Embryonic facial prominence (tissue), 1 donor: ENCODE data around the gene COX5B.
"Not testable (repeated sequence)": the region's sequence is repeated elsewhere in the genome, so short reads cannot be mapped to it uniquely, and the experiment has no call there.

Source experiments
- DNase-seq: peaks from one replicate; pipeline ENCODE4 v3.0.0-alpha.2; 2016; ENCODE audit errors: extremely low spot score

COX5B gene

DNA sequence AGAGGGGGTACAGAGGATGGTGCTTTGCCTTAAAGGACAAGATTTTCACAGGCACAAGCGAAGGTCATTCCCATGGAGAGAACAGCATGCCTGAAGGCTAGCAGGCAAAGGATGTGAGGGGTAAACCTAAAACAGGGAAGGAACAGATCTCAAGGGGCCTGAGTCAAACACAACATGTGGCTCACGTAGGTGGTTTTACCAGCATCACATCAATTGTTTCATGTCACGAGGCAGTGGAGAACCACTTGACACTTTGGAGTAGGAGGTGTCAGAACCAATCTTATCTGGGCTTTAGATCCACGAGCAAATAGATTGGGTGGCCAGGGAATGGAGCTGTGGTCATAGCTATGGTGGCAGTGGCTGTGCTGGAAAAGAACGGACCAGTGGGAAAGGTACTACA is 8.4 kb downstream of the COX5B start:
- DNase-seq, result no peak

DNA sequence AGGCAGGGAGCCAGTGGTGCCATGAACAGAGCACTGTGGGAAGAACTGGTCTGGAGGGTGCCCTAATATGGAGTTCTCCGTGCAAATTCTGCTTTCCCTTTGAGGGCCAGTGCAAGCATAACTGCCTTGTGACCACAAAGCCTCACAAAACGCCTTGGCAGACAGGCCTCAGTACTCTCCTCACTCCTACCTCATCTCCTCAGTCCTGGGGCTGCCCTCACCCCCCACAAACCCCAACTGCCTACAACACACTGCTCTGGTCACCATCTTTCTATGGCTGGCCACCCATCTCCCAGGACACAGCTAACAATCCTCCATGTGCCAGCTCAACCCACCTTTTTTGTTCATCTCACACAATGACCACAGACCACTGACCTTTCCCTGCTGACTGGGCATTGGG is 8.9 kb downstream of the COX5B start:
- no peak for DNase-seq

DNA sequence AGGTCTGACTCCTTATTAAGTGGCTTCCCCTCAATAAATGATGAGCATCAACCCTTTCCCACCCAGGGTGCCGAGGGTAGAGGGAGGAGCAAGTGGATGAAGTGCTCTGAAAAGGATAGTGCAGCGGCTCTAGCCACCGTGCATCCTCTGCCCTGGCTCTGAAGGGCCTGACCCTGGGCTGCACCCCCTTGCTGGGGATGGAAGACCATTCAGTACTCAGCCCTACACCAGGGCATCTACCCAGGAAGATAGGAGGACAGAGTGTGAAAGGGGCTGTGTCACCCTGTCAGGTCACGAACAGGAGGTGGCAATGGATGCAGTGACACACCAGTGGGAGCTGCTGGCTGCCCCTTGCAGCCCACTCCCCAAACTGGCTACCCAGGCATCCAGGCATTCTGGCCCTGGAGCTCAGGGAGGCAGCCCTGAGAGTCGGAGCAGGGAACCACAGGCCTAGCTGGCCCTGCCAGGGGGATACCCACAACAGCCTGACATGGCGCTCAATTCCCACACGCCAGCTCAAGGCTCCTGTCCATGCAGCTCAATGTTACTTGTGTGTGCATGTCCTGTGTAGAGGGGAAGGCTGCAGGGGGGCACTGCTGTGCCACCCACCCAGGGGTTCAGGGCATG is 10.4 kb downstream of the COX5B start:
- DNase-seq, result no peak

DNA sequence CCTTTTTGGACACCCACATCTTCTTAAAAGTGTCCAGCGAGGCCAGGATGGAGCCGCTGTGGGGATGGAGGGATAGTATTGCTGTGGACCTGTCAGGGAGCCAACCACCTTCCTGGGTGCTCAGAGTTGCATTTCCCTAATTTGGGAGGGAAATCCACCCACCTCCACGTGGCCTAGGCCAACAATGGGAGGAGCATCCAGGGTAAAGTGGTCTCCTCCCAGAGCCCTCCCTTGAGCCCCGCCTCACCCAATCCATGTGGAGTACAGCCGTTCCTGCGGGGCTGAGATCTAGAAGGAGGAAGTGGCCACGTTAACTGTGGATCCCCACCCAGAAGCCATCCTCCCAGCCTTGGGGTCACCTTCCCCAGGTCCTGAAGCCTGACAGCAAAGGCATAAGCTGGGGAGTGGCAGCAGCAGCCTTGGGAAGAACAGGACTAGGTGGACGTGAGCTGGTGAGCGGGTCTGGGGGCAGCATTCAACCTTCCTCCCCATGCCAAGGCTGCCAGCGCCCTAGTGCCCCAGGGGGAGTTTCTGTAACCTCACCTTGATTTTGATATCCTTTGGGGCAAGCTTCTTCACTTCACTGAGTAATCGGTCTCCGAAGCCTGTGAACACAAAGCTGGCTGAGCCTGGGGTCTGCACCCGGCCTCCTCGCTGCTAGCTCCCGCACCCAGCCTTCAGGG is 11.2 kb downstream of the COX5B start:
- DNase-seq, result no peak

DNA sequence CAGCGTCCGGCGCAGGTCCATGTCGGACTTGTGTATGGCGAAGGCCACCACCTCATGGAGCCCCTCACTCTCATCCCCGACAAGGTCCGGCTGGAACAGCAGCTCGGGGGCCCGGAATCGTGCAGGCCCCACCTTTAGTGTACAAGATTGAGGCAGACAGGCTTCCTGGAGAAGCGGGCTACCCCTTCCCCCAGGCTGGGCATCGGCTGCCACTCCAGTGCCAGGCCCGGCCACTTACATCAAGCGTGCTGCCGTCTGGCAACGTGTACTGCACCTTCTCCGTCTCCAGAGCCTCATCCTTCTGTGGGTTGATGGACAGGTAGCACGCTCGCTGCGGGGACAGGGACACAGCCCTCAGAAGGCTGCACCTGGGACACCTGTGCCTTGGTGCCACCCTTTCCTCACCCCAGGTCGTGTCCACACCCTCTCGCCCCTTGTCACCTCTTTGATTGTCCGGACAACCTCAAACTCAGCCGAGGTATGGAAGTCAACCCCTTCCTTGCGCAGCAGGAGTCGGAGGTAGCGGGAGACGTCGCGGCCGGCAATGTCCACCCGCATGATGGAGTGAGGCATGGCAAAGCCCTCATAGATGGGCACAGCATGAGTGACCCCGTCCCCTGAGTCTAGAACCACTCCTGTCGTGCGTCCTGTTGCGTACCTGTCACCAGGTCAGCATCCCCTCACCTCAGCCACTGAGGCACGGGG is 12.3 kb downstream of the COX5B start:
- no peak for DNase-seq

DNA sequence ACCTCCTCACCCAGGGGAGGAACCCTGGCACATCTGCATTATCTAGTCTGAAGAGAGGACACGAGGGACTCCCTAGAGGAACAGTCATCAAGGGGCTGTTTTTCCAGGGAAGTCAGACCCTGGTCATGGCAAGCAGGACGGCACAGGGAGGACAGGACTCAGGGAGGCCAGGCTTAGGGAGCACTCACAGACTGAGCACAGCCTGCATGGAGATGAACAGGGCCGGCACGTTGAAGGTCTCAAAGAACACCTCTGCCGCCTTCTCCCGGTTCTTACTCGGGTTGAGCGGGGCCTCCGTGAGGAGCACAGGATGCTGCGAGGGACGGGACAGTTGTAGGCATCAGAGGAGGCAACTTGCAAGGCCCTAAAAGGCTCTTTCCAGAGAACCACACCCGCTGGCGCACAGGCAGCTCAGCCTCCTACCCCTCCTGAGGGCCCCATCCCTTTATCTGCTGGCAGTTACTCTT is 12.9 kb downstream of the COX5B start:
- DNase-seq, result no peak

DNA sequence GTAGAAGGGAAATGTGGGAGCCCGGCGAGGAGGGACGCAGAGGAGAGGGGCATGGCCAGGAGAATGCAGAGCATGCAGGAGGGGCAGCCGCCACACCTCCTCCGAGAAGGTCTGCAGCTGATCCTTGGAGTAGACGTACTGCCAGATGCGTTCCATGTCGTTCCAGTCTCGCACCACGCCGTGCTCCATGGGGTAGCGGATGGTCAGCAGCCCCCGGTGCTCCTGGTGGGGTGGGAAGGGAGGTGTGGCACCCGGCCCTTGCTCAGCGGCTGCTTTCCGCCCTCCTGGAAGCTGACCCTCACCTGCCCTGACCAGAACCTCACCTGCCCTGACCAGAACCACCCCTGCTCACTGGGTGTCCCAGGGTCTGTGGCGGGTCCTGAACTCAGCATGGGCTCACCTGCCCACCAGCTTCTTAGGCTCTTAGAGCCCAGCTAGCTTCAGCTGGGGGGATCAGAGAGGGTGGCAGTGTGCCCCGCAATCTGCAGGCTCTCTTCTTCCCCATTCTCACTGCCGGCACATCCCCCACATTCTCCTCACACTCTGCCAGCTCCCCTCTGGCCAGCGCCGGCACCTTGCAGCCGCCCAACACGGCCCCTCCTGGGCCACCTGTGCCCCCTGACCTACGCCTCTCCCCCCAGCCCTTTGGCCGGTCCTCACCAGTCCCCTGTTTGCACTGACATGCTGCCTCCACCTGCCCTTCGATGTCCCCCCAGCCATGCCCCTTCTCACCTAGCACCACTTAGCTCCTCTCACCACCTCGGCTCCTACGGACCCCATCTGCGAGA is 13.6 kb downstream of the COX5B start:
- no peak for DNase-seq

DNA sequence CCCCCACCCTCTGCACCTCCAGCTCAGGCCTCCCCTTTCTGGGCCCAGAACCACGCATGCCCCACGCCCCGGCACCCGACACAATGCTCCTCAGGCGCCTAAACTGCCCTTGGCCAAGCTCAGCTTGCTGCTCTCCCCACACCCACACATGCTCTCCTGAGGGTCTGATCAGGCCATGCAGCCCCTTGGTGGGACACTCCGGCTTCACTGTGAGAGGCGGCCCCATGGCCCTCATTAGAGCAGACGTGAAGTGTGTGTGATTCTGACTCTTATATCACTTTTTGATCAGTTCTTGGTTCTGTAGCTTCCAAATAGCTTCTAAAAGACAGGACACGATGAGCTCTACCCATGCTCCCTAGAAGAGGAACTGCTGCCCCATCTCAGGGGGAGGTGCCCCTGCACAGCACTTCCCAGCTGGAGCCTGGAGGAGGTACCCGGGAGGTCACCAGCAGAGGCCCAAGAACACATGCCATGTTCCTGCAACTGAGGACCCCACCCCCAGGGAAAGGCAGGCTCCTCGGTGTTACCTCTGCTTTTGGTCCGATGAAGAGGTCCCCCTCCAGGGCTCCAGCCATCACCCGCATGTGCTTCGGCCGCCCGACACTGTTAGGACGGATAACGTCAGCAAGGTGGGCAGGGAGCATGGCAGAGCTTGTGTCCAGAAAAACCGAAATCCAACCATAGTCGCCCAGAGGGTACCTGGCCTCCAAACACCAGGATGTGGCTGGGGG is 14.3 kb downstream of the COX5B start:
- DNase-seq, result no peak

DNA sequence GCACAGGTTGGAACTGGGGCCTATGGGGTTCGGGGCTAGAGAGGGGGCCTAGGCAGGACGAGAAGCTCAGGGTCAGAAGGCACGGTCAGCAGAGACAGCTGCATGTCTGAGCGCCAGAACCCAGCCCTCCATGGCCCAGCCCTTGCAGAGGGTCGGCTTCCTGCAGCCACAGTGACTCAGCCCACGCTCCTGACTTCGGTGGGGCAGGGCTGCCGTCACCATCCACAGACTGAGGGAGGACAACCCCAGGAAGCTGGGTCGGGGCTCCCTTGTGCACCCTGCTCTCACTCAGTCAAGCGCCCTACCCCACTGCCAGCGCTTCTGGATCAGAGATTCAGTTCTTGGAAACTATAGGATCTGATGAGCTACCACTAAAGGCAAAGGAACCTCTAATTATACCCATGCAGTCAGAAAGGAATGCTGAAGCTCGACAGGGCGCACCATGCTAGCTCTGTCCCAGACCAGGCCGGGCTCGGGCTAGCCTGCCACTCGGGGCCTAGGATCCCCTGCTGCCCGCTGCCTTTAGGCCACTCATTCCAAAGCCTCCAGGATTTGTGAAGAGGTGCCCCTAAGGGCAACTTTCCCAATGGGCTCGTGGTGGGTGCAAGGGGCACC is 15.0 kb downstream of the COX5B start:
- no peak for DNase-seq

DNA sequence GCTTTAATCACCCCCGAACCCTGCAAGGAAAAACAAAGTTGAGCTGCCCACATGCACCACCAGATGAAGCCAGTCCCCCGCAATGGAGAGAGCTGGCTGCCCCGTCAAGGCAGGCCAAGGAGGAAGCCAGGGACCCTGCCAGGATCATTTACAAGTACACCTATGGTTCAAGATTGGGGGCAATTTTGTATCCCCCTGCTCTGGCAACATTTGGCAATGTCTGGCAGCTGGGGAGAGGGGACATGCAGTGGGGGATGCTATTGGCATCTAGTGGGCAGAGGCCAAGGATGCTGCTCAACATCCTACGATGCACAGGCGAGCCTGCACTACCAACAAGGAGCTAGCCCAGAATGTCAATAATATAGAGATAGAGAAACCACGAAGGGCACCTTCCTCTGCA is 16.1 kb downstream of the COX5B start:
- no peak for DNase-seq

DNA sequence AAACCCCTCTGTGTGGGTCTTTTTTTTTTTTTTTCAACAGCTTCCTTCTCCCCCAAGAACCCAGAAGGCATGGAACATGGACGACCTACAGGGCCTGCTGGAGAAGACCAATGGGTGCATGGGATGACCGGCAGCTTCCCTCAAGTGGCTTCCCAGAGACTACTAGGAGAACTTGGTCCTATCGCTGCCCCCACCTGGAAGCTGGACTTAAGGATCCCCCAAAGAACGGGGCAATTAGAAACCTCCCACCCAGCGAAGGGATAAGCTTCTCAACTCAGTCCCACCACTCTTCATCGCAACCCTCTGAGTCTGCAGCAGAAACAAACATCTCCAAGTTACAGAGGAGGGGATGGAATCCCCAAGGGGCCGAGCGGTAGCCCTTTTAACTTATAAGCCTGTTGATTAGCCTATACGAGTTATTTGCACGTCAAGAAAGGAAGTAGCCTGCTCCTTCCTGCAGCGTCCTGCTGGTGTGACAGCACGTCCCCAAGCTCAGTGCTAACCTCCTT is 16.6 kb downstream of the COX5B start:
- DNase-seq, result no peak

DNA sequence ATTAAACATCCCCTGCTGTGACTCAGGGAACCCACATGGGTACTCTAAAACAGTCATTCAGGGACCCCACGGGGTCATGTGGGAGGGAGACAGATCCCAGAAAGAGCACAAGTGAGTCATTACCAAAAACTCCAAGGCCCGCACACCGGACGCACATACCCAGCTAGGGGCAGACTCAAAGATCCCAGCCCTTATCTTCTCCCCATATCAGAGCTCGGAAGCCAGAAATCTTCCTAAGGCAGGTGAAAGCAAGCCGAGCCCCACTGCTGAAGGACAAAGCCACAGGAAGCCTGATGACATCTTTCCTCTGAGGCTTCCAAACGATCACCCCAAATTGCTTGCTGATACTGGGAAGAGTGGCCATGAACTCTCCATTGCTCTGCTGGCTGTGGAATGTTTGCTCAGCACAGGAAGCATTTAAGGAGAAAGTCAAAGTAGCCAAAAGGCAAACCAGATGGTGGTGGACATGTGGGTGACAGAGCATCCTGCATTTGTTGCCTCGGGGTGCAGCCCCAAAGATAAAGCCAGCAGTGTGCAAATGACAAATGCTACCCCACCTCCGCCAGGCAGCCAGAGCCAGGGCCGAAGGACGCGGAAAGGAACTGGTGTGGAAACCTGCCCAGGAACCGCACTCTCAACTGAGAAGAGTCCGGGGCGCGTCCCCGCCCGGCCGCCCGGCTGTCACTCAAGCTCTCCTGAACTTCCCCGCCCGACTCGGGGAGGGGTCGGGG is 17.2 kb downstream of the COX5B start:
- DNase-seq, result no peak

DNA sequence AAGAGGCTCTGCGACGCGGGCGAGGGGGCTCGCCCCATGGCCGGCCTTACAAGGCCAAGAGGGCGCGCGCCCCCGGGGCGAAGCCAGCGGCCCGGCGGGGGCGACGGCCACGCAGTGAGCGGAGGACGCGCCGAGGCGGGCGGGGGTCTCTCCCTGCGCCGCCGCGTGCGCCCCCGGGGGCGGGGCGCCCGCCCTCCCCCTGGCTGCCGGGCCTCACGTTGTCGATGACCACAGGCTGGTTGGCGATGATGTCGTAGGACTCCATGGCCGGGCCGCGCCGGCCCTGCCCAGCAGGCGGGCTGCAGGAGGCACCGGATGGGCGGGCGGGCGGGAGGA is 17.7 kb downstream of the COX5B start:
- DNase-seq, result no peak

DNA sequence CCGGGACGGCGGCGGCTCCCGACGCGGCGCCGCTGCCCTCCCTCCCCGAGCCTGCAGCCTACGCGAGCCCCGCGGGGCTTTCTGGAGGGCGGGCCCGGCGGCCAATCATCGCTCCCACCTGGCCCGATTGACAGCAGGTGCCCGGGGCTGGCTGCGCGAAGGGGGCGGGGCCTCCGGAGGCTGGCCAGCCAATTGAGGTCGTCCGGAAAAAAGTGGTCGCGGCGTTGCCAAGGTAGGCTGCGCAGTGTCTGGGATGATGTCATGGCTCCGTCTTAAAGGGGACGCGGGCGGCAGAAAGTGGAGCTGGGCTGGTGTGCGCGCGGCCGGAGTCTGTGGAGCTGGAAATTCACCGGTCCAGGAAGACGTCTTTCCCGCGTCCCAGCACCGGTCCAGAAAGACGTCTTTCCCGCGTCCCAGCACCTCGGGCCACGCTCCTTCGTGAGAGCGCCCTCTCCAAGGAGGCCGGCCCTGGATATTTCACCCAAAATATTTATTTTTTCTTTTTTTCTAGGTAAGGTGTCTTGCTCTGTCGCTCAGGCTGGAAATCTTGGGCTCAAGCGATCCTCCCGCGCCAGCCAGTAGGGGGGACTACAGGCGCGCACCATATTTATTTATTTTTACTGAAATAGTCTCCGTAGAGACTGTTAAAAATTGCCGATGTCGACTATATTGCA is 18.2 kb downstream of the COX5B start, which contains the start of gene ACTR1B:
TSS of gene ACTR1B (minus strand) at position 83 of the 674 bp plus-strand sequence. CDS start 154 bp downstream, outside the sequence.
- DNase-seq, result peak; percentile 98

DNA sequence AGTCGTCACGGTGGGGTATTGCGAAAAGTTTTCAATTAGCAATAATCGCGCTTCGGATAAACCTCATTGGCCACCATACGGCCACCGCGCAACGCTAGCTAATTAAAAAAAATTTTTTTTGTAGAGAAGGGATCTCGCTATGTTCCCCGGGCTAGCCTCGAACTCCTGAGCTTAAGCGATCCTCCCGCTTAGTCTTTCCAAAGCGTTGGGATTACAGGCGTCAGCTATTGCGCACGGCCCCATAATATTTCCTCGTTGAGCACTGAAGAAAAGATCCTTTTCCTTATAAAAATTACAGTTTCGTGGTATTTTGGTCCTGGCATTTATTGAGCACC is 18.7 kb downstream of the COX5B start:
- no peak for DNase-seq

DNA sequence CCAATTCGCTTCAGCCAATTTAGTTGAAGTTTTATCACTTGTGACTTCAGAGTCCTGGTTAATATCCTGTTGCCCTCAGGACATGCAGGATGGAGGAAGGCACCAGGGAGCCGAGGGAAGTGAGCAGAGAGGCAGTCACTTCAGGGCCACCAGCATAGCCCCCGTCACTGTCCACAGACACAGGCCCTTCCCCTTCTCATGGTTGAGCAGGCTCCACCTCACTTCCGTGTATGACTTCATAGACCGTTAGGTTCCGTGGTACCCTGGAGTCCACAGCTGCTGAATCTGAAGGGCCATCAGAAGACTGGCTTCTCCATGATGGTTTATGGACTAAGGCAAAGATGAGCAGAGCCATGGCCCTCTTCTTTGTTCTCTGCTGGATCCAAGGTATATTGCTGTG is 23.6 kb downstream of the COX5B start, which contains the start of gene C2orf92:
TSS of gene C2orf92 (plus strand) at position 266 of the 400 bp plus-strand sequence. CDS start at position 342, 76 bp downstream.
- no peak for DNase-seq

DNA sequence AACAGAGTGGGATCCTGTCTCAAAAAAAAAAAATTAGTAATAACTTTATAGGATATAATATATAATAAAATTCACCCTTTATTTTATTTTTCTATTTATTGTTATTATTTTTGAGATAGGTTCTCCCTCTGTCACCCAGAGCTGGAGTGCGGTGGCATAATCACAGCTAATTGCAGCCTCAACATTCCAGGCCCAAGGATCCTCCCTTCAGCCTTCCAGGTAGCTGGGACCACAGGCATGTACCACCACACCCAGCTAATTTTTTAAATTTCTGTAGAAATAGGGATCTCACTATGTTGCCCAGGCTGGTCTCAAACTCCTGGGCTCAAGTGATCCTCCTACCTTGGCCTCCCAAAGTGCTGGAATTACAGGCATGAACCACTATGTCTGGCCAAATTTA is 24.6 kb downstream of the COX5B start:
- DNase-seq, result no peak

DNA sequence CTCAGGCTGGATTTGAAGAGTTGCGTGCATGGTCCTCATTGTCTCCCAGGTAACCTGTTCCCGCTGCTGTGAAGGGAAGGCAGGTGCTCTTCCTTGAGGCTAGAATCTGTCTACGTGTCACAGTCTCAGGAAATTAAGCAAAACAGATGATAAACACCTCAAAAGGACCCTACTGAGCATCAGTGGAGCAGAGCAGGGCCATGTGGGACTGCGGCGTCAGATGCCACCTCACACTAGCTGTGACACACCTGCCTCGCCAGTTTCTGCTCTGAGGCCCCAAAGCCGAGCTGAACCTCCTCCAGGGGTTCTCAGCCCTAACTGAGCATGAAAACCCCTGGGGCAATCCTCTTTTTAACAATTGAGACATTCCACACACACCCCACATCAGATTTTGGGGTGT is 25.7 kb downstream of the COX5B start:
- DNase-seq, result no peak

DNA sequence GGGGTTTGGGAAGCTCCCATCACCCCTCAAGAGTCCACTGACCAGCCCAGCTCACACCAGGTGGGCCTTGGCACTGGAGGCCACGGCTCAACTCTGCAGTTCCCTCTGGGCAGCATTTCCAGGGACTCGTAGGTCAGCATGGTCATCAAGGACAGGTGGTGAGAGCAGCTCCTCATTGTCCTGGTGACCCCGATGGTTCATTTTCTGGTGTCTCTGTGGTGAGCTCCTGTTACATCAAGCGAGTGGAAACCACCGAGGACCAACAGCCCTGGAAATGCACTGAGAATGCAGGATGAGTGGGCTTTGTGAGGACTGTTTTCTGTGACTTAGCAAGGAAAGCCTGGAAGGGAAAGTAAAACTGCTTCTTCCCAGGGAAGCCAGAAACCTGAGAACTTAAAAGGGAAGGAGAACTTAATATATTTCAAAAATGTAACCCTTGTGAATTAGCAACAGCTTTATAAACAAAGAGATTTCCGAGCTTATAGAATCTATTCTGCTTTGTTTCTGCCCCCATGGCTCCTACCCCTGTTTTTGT is 26.8 kb downstream of the COX5B start:
- DNase-seq, result not testable (repeated sequence)
